GM18873 (cell line): Measurements from ENCODE around the gene HS6ST2.
"Not testable (repeated sequence)": the region's sequence is repeated elsewhere in the genome, so short reads cannot be mapped to it uniquely, and the experiment has no call there.

Source experiments
- ATAC-seq: cut with Tn5 transposase; IDR thresholded peaks from one replicate; pipeline ENCODE4 v1.9.1; 2021; ENCODE audit warnings: mild to moderate bottlenecking, moderate library complexity, moderate number of reproducible peaks; ENCODE audit not compliant: unreplicated experiment, low FRiP score

HS6ST2 gene

DNA sequence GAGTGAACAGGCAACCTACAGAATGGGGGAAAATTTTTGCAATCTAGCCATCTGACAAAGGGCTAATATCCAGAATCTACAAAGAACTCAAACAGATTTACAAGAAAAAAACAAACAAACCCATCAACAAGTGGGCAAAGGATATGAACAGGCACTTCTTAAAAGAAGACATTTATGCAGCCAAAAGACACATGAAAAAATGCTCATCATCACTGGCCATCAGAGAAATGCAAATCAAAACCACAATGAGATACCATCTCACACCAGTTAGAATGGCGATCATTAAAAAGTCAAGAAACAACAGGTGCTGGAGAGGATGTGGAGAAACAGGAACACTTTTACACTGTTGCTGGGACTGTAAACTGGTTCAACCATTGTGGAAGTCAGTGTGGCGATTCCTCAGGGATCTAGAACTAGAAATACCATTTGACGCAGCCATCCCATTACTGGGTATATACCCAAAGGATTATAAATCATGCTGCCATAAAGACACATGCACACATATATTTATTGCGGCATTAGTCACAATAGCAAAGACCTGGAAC, 13.3 kb downstream of the HS6ST2 start:
- ATAC-seq, result not testable (repeated sequence)

- ATAC-seq, result no peak
Observed at GRCh38 chrX:132940727-132941327, 17.6 kb downstream of the HS6ST2 start.

- no peak for ATAC-seq
Observed at GRCh38 chrX:132933170-132933569, 25.3 kb downstream of the HS6ST2 start.

GRCh38 chrX:132924426-132924825, 34.0 kb downstream of the HS6ST2 start:
- no peak for ATAC-seq

GRCh38 chrX:132918523-132918922, 39.9 kb downstream of the HS6ST2 start:
- no peak for ATAC-seq

- ATAC-seq, result no peak
Observed at GRCh38 chrX:132916349-132916748, 42.1 kb downstream of the HS6ST2 start.

GRCh38 chrX:132909643-132910042, 48.8 kb downstream of the HS6ST2 start:
- ATAC-seq, result no peak

DNA sequence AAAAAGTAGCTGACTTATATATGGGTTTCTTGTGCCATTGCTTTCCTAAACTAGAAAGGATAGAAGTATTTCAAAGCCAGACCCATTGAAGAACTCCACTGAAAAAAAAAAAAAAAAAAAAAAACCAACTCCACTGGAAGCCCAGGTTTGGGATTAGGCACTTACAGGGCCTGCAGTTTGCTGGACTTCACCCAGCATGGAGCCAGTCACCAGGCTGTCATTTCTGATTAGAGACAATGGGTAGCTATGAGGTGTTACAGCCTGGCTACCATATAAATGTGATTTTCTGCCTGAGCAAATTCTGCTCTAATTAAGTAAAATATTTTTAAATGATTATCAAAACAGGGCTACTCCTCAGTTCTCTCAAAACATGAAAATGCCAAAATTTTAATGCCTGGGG, 49.5 kb downstream of the HS6ST2 start:
- no peak for ATAC-seq

GRCh38 chrX:132900633-132901293, 57.7 kb downstream of the HS6ST2 start:
- no peak for ATAC-seq

GRCh38 chrX:132887569-132887968, 70.9 kb downstream of the HS6ST2 start:
- ATAC-seq, result no peak

DNA sequence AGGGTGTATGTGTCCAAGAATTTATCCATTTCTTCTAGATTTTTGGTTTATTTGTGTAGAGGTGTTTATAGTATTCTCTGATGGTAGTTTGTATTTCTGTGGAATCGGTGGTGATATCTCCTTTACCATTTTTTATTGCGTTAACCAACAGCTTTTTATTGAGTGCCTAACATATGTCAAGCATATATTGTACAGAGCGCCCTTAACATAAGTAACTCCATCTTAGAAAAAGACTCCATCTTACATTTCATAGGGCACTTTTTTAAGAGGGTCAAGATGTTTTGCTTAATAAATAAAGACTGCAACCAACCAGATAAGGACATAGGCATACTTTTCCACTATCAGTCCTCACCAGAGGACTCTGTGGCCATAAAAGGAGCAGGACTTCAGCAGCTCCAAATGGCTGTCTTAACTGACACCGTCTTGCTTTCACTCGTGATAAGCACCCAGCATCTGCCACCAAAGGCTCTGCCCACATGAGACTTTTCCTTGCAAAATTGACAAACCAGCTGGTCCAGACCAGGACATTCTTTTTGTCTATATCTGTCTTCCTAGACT, 75.0 kb downstream of the HS6ST2 start:
- ATAC-seq, result no peak

- ATAC-seq, result not testable (repeated sequence)
Observed at GRCh38 chrX:132880753-132881152, 77.7 kb downstream of the HS6ST2 start.

- ATAC-seq, result no peak
Observed at GRCh38 chrX:132877954-132878536, 80.4 kb downstream of the HS6ST2 start.

- no peak for ATAC-seq
Observed at GRCh38 chrX:132876523-132877338, 81.7 kb downstream of the HS6ST2 start.

GRCh38 chrX:132875650-132876522, 82.5 kb downstream of the HS6ST2 start:
- ATAC-seq, result no peak

DNA sequence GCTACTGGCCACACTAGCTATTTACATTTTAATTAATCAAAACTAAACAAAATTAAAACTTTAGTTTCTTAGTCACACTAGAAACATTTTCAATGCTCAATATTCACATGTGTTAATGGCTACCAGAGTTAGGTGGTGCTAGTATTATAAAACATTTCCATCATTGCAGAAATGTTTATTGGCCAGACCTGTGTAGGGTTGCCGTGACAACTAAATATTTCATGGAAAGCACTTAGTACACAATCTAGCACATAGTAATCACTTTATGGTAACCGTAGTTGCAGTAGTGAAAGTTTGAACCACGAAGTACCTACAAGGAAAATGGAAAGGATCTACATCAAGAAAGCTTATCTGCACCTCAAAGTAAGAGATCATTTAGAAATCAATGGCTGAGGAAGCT, 95.9 kb downstream of the HS6ST2 start:
- no peak for ATAC-seq

- ATAC-seq, result no peak
Observed at GRCh38 chrX:132861076-132861475, 97.4 kb downstream of the HS6ST2 start.

GRCh38 chrX:132860200-132860599, 98.2 kb downstream of the HS6ST2 start:
- ATAC-seq, result no peak

DNA sequence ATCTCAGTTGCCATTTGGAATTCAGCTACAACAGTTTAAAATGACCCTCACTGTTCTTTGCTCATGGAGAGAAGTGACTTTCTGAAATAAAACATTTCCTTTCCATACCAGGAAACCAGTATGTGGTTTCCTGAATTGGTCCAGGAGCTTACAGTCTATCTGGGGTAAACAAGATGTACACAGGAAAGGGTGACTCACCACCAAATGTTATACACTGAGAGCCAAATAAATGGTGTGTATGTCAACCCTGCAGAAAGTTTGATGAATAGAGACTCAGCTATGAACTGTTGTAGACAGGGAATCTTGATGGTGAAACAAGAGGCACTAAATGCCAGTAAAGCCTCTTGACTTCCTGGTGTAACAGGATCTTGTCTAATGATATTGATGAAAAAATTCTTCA, 100.4 kb downstream of the HS6ST2 start:
- no peak for ATAC-seq
